HG03108 (cell line): ENCODE data around the gene ANKRD9.

Experiments used
- ATAC-seq: cut with Tn5 transposase; IDR thresholded peaks from one replicate; pipeline ENCODE4 v1.9.1; 2021; ENCODE audit warnings: moderate library complexity; ENCODE audit not compliant: unreplicated experiment

ANKRD9 gene

GRCh38 chr14:102479777-102480176 lies 29.8 kb downstream of the ANKRD9 start:
- no peak for ATAC-seq

- ATAC-seq = no peak
These were observed 30.5 kb downstream of the ANKRD9 start for GRCh38 chr14:102479107-102479506.

DNA sequence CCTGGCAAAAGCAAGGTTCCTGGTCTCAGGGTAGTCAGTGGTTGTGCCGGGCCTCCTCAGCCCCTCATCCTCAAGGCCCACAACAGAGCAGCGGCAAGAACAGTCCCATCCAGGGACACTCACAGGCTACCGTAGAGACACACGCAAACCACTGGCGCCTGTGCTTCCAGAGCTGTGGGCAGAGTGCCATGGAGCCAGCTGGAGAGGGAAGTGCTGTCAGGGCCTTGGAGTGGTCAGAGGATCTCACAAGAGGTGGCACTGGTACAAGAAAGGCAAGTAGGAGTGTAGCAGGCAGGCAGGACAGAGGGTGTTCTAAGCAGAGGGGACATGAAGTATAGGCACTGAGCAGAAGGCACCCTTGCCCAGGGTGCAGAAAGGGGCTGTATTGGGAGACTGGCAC lies 34.6 kb downstream of the ANKRD9 start:
- ATAC-seq = no peak

- ATAC-seq = no peak
These were observed 36.0 kb downstream of the ANKRD9 start for GRCh38 chr14:102473559-102473958.

DNA sequence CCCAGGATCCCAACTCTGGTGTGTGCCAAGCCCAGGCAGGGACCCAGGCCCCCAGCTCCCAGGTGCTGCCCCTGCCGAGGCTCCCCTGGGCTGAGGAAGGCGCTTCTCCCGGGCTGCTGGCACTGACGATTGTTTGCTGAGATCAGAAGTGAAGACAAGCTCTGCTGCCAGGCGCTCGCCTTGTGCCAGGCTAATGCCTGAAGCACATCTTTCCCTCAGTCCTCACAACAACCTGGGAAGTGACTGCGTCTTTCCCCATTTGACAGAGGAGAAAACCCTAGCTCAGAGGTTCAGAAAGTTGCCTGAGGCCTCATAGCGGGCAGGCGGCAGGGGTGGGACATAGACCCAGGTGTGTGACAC lies 36.8 kb downstream of the ANKRD9 start:
- no peak for ATAC-seq

- no peak for ATAC-seq
These were observed 37.4 kb downstream of the ANKRD9 start for GRCh38 chr14:102471921-102472790.

GRCh38 chr14:102469261-102469660 lies 40.3 kb downstream of the ANKRD9 start:
- ATAC-seq = no peak

DNA sequence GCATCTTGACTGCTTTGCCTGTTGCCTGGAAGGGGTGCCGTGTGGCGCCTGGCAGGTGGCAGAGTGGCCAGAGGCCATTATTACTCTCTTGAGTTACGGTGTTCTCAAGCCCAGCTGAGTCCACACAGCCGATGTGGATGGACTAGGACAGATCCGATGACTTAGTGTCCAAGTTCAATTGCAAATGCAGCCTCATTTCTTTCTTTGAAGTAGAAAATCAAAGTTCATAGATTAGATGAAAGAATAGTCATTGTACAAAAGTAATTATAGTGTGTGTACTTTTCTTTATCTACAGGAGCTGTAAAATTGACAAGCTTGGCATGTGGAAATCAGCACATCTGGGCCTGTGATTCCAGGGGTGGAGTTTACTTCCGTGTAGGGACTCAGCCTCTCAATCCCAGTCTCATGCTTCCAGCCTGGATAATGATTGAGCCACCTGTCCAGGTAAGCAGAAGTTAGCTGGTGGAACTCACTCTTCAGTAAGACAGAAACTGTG lies 44.7 kb downstream of the ANKRD9 start:
- ATAC-seq = no peak

GRCh38 chr14:102464006-102464405 lies 45.6 kb downstream of the ANKRD9 start:
- no peak for ATAC-seq

- no peak for ATAC-seq
These were observed 47.2 kb downstream of the ANKRD9 start for GRCh38 chr14:102462391-102462790.

DNA sequence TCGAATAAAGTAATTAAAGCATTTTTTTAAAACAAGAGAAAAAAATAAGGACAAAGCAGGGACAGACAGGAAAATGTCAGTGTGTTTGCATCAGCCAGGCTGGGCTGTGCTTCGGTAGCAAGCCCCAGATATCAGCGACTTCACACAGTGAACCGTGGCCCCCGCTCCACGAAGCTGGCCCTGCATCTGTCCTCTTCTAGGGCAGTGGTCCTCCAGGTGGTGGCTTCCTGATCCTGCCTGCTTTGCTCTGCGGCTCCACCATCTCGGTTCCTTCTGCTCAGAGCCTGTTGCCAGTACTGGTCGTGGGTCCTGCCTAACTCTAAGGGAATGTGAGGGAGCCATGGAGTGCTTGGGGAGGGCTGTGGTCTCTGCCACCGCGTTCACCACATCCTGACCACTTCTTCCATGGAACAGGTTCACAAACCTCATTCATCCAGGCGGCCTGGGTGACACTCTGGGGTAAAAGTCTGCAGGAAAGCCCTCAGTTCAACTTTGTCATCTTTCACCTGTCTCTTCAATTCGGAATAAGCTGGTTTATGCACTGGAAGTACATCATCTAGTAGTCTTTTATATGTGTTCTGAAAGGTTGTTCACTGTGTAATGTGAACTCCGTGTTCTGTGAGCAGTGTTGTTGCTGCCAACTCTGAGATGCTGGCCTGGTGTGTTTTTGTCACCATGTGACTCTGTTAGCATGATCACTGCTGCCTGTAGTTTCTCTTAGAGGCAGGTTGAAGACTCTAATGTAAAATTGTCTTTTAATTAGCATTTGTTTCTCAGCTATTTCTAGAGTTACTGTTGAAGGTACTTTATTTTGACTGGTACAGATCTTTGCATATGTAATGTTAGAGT lies 47.9 kb downstream of the ANKRD9 start:
- no peak for ATAC-seq

DNA sequence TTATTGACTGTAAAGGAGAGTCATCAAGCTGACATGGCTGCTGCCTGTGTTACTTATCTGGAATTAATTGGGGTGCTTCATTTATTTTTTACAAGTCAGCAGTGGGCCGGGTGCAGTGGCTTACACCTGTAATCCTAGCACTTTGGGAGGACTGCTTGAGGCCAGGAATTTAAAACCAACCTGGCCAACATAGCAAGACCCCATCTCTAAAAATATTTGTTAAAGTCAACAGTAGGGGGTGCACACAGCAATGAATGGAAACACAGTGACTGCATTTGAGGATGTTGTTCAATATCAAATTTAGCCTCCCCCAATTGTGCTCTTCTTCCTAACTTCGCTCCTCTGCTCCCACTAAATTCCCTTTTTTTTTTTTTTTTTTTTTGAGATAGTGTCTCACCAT lies 52.1 kb downstream of the ANKRD9 start:
- no peak for ATAC-seq

- no peak for ATAC-seq
These were observed 54.9 kb downstream of the ANKRD9 start for GRCh38 chr14:102454711-102455110.

- no peak for ATAC-seq
These were observed 57.3 kb downstream of the ANKRD9 start for GRCh38 chr14:102452302-102452701.
